ENCODE results near the gene DCTPP1.

DCTPP1 gene

GRCh38 chr16:30447512-30448226 is 17.8 kb upstream of the DCTPP1 start:
- DNase-seq (ENCODE audit: low spot score), result peak; percentile 45

- DNase-seq (ENCODE audit: low spot score), result no peak
These were observed 16.4 kb upstream of the DCTPP1 start for GRCh38 chr16:30446203-30446595.

GRCh38 chr16:30445408-30446202 is 15.8 kb upstream of the DCTPP1 start, which contains the start of gene SEPHS2:
SEPHS2 (minus strand) TSS chr16:30445874; CDS start chr16:30445727, 147 bp downstream.
- peak; percentile 98 for DNase-seq (ENCODE audit: low spot score)

- DNase-seq (ENCODE audit: low spot score), result no peak
These were observed 15.2 kb upstream of the DCTPP1 start for GRCh38 chr16:30445149-30445407.

GRCh38 chr16:30444231-30445148 is 14.7 kb upstream of the DCTPP1 start:
- DNase-seq (ENCODE audit: low spot score), result no peak

GRCh38 chr16:30443631-30444030 is 13.8 kb upstream of the DCTPP1 start:
- no peak for DNase-seq (ENCODE audit: low spot score)

- no peak for DNase-seq (ENCODE audit: low spot score)
These were observed 10.0 kb upstream of the DCTPP1 start for GRCh38 chr16:30439720-30440348.

- no peak for DNase-seq (ENCODE audit: low spot score)
These were observed 9.0 kb upstream of the DCTPP1 start for GRCh38 chr16:30438835-30439234.

- no peak for DNase-seq (ENCODE audit: low spot score)
These were observed 7.7 kb upstream of the DCTPP1 start for GRCh38 chr16:30437511-30438046.

GRCh38 chr16:30434852-30435251 is 5.0 kb upstream of the DCTPP1 start:
- no peak for DNase-seq (ENCODE audit: low spot score)

GRCh38 chr16:30430428-30430970 is 669 bp upstream of the DCTPP1 start:
- no peak for DNase-seq (ENCODE audit: low spot score)

GRCh38 chr16:30429418-30429677 is 482 bp downstream of the DCTPP1 start:
- no peak for DNase-seq (ENCODE audit: low spot score)

GRCh38 chr16:30428055-30428454 is 1.8 kb downstream of the DCTPP1 start:
- no peak for DNase-seq (ENCODE audit: low spot score)

GRCh38 chr16:30421010-30421409 is 8.8 kb downstream of the DCTPP1 start:
- no peak for DNase-seq (ENCODE audit: low spot score)

- DNase-seq (ENCODE audit: low spot score), result no peak
These were observed 11.3 kb downstream of the DCTPP1 start for GRCh38 chr16:30418350-30419181.

GRCh38 chr16:30417529-30418349 is 12.1 kb downstream of the DCTPP1 start:
- DNase-seq (ENCODE audit: low spot score), result peak; percentile 94

- DNase-seq (ENCODE audit: low spot score), result no peak
These were observed 13.0 kb downstream of the DCTPP1 start for GRCh38 chr16:30416624-30417528.

GRCh38 chr16:30416047-30416603 is 13.7 kb downstream of the DCTPP1 start:
- no peak for DNase-seq (ENCODE audit: low spot score)

- DNase-seq (ENCODE audit: low spot score), result peak; percentile 60
These were observed 15.7 kb downstream of the DCTPP1 start for GRCh38 chr16:30414159-30414558.

All from kidney tubule cell (primary cell).